WTC11 (cell line): Measurements from ENCODE around the gene SUPT7L. TPM values are rescaled to one million over a fixed set of nuclear protein-coding genes. Genes with fewer than 3 reads are reported as not detected.
"Not testable (repeated sequence)": the region's sequence is repeated elsewhere in the genome, so short reads cannot be mapped to it uniquely, and the experiment has no call there.

ENCODE experiments used
- ATAC-seq: fragments of 200-7000 bp; cut with Tn5 transposase; 2 replicates; pipeline ENCODE4 v1.10.0; 2021; ENCODE audit warnings: mild to moderate bottlenecking, moderate library complexity
- CTCF ChIA-PET: fragments of 300-600 bp; sonication (Branson Sonifier 250); formaldehyde crosslinking; loops from one replicate; lab custom pipeline; 2021; ENCODE audit warnings: antibody characterized with exemption; lab: Charles Lee
- POLR2A ChIA-PET: fragments of 350-600 bp; sonication (Branson Sonifier 250); formaldehyde crosslinking; loops from one replicate; lab custom pipeline; 2021; ENCODE audit warnings: antibody characterized with exemption; lab: Charles Lee
- DNase-seq: peaks from one replicate; pipeline ENCODE4 v3.0.0; 2021; ENCODE audit warnings: low spot score
- H3K27ac Mint-ChIP-seq: 2 replicates; pipeline ENCODE4 v1.8.0; 2021; ENCODE audit warnings: mixed read lengths
- H3K27me3 Mint-ChIP-seq: 2 replicates; pipeline ENCODE4 v1.8.0; 2021; ENCODE audit warnings: low read depth, mild to moderate bottlenecking, moderate library complexity, mixed read lengths
- H3K36me3 Mint-ChIP-seq: 2 replicates; pipeline ENCODE4 v1.8.0; 2021; ENCODE audit warnings: mixed read lengths
- H3K4me1 Mint-ChIP-seq: 2 replicates; pipeline ENCODE4 v1.8.0; 2022; ENCODE audit warnings: mixed read lengths
- H3K4me3 Mint-ChIP-seq: 2 replicates; pipeline ENCODE4 v1.8.0; 2021; ENCODE audit warnings: mild to moderate bottlenecking, moderate library complexity, mixed read lengths
- H3K9me3 Mint-ChIP-seq: 2 replicates; pipeline ENCODE4 v1.8.0; 2021; ENCODE audit warnings: mixed read lengths
- ARID4B ChIP-seq: sonication (generic); formaldehyde crosslinking; IDR thresholded peaks from 2 replicates; pipeline ENCODE4 v1.8.0; 2023; ENCODE audit warnings: missing genetic modification reagents, mild to moderate bottlenecking, borderline replicate concordance
- CBFB ChIP-seq: sonication (generic); formaldehyde crosslinking; IDR thresholded peaks from 2 replicates; pipeline ENCODE4 v1.8.1; 2022; ENCODE audit warnings: mild to moderate bottlenecking, low read depth, missing genetic modification reagents
- CREB1 ChIP-seq: sonication (generic); formaldehyde crosslinking; IDR thresholded peaks from 2 replicates; pipeline ENCODE4 v1.8.0; 2023; ENCODE audit warnings: mild to moderate bottlenecking, missing genetic modification reagents
- CREM ChIP-seq: sonication (generic); formaldehyde crosslinking; IDR thresholded peaks from 2 replicates; pipeline ENCODE4 v1.8.1; 2022; ENCODE audit warnings: mild to moderate bottlenecking, missing genetic modification reagents, moderate library complexity
- ELF4 ChIP-seq: sonication (generic); formaldehyde crosslinking; IDR thresholded peaks from 2 replicates; pipeline ENCODE4 v1.8.1; 2022; ENCODE audit warnings: low read depth, mild to moderate bottlenecking, moderate library complexity, missing genetic modification reagents
- ESRRA ChIP-seq: sonication (generic); formaldehyde crosslinking; IDR thresholded peaks from 2 replicates; pipeline ENCODE4 v1.8.1; 2022; ENCODE audit warnings: mild to moderate bottlenecking, missing genetic modification reagents, borderline replicate concordance
- ETV6 ChIP-seq: sonication (generic); formaldehyde crosslinking; IDR thresholded peaks from 2 replicates; pipeline ENCODE4 v1.8.1; 2022; ENCODE audit warnings: mild to moderate bottlenecking, missing genetic modification reagents
- GTF2I ChIP-seq: fragments of 250-450 bp; sonication (Bioruptor Pico); conservative IDR thresholded peaks from 2 replicates; pipeline ENCODE4 v1.4.0; 2021; ENCODE audit warnings: mild to moderate bottlenecking
- HMGA2 ChIP-seq: fragments of 250-450 bp; sonication (Bioruptor Pico); IDR thresholded peaks from 2 replicates; pipeline ENCODE4 v1.4.0; 2021; ENCODE audit warnings: mild to moderate bottlenecking, moderate library complexity
- NFATC4 ChIP-seq: fragments of 250-450 bp; sonication (Bioruptor Pico); IDR thresholded peaks from 2 replicates; pipeline ENCODE4 v1.9.0; 2021; ENCODE audit warnings: mild to moderate bottlenecking
- SOX15 ChIP-seq: fragments of 250-450 bp; sonication (Bioruptor Pico); IDR thresholded peaks from 2 replicates; pipeline ENCODE4 v1.9.0; 2021; ENCODE audit warnings: mild to moderate bottlenecking
- TCF7 ChIP-seq: sonication (generic); formaldehyde crosslinking; IDR thresholded peaks from 2 replicates; pipeline ENCODE4 v1.8.0; 2022; ENCODE audit warnings: mild to moderate bottlenecking, low read depth, missing genetic modification reagents, moderate library complexity
- ZMAT4 ChIP-seq: fragments of 250-450 bp; sonication (Bioruptor Pico); IDR thresholded peaks from 2 replicates; pipeline ENCODE4 v1.9.0; 2021; ENCODE audit warnings: mild to moderate bottlenecking
- ZNF138 ChIP-seq: sonication (generic); formaldehyde crosslinking; conservative IDR thresholded peaks from 2 replicates; pipeline ENCODE4 v1.8.1; 2022; ENCODE audit warnings: mild to moderate bottlenecking, moderate library complexity, missing genetic modification reagents
- ZNF425 ChIP-seq: fragments of 250-450 bp; sonication (Bioruptor Pico); conservative IDR thresholded peaks from 2 replicates; pipeline ENCODE4 v1.9.0; 2021; ENCODE audit warnings: mild to moderate bottlenecking
- ZSCAN18 ChIP-seq: fragments of 250-450 bp; sonication (Bioruptor Pico); IDR thresholded peaks from 2 replicates; pipeline ENCODE4 v2.1.2; 2022; ENCODE audit warnings: mild to moderate bottlenecking, moderate library complexity
- total RNA-seq: library from RNA; stranded (reverse); gene quantifications from 3 replicates; pipeline ENCODE4 v1.2.3, GENCODE V29; 2021

The SUPT7L gene
- total RNA-seq, 1 experiment from 2014 or later = 22.6 TPM

- Mint-ChIP-seq H3K36me3 (peaks cover 25% of the 10 kb centered on the region), H3K27me3 (no peaks in the 10 kb centered on the region), H3K27ac (no peak overlapping the region), H3K4me3 (no peak overlapping the region), H3K4me1 (peaks cover 9% of the 10 kb centered on the region), H3K9me3 (no peaks in the 10 kb centered on the region)
- POLR2A ChIA-PET = interaction anchor here (1.0 to 1.4 kb wide), 2 partner anchors 220 to 248 kb away, joined by 3 read pairs; partner anchors contain the start of gene ZNF513
- DNase-seq = no peak
- CTCF ChIA-PET = interaction anchor here (0.9 to 1.2 kb wide), 2 partner anchors 56 to 257 kb away, joined by 3 read pairs; no protein-coding TSS in a partner anchor
- no peak for ATAC-seq
- TF ChIP-seq CBFB (CRISPR knock-in tag) (no peak), ZMAT4 (no peak)
Measured at GRCh38 chr2:27627963-27628766, 35.2 kb downstream of the SUPT7L start.

DNA sequence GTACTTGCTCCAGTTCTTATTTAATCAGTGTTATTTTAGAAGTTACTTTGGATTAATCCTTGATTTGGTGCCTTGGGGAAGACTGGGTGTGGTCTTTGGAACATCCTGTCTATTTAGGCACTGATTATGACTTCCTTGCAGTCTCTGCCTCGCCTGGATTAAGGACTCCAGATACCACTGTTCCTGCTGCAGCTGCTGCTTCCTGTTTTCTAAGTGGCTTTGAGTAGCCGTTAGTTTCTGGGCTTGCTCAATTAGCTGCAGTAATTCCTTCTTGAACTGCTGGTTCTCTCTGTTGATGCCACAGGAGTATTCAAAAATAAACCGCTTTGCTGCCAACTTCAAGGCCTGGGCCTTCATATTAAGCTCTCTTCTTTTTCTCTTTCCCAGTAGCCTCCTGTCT is 36.5 kb downstream of the SUPT7L start:
- ATAC-seq, H3K9me3 Mint-ChIP-seq, H3K4me3 Mint-ChIP-seq, POLR2A ChIA-PET, CTCF ChIA-PET, DNase-seq, H3K27me3 Mint-ChIP-seq: not testable (repeated sequence)
- Mint-ChIP-seq H3K4me1 (peaks cover 21% of the 10 kb centered on the region), H3K27ac (peak overlapping the region; percentile 73; the same call in 1 of the 2 replicates), H3K36me3 (peaks cover 19% of the 10 kb centered on the region)

DNA sequence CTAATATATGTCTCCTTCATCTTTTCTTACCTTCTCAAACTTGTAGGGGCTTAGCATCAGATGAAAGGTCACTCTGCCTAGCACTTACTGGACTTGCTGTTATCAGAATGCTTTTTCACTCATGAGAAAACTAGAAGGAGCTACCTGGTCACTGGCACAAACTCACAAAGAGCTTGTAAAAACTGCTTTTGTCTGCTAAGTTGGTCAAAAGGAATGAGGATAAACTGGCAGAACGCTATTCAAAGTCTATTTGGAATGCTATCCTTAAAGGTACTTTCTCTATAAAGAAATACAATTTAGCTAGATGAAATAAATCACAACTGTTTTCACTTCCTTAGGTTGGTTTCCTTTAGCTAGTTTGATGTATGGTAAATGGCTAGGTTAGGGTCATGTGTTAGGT is 37.1 kb downstream of the SUPT7L start:
- Mint-ChIP-seq H3K4me1 (peaks cover 22% of the 10 kb centered on the region), H3K36me3 (peaks cover 13% of the 10 kb centered on the region; the same call in 1 of the 2 replicates)
- H3K4me3 Mint-ChIP-seq, POLR2A ChIA-PET, H3K27me3 Mint-ChIP-seq, ATAC-seq, H3K9me3 Mint-ChIP-seq, DNase-seq, H3K27ac Mint-ChIP-seq, CTCF ChIA-PET: not testable (repeated sequence)

DNA sequence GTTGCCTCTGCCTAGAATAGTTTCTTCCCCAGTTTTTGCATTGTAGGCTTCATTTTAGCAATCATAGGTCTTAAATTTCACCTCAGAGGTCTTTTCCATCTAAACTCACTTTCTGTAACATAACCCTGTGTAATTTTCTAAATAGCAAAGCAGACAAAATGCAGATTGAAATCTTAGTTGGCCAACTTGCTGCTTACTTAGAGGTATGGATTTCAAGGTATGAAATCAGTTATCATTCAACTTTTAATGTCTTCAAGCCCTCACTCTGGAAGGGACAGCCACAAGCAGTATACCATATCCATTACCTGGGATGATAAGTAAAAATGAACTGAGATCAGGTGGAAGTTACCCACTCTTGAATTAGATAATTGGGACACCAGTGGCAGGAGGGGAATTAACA is 38.5 kb downstream of the SUPT7L start:
- peaks cover 6% of the 10 kb centered on the region; the same call in 1 of the 2 replicates for H3K36me3 Mint-ChIP-seq
- ATAC-seq (no peak), DNase-seq (no peak)
- ChIA-PET POLR2A (no interaction called here), CTCF (no interaction called here)
- H3K4me3 Mint-ChIP-seq = no peak overlapping the region
- H3K27me3 Mint-ChIP-seq = no peaks in the 10 kb centered on the region
- no peaks in the 10 kb centered on the region for H3K9me3 Mint-ChIP-seq
- no peak for TF ChIP-seq ETV6 (CRISPR knock-in tag)
- no peak for TF ChIP-seq ZNF425 (CRISPR knock-in tag)
- TF ChIP-seq CREB1 (CRISPR knock-in tag) = no peak
- no peak for TF ChIP-seq NFATC4 (CRISPR knock-in tag)
- TF ChIP-seq ZNF138 (CRISPR knock-in tag) = no peak
- TF ChIP-seq ELF4 (CRISPR knock-in tag) = no peak
- TF ChIP-seq TCF7 (CRISPR knock-in tag) = no peak
- no peak for TF ChIP-seq ESRRA
- TF ChIP-seq ARID4B = no peak
- no peak for TF ChIP-seq SOX15
- TF ChIP-seq CREM (CRISPR knock-in tag) = no peak
- TF ChIP-seq ZSCAN18 (CRISPR knock-in tag) = no peak
- no peak for TF ChIP-seq HMGA2 (CRISPR knock-in tag)
- no peak for TF ChIP-seq GTF2I (CRISPR knock-in tag)
- peaks cover 22% of the 10 kb centered on the region for H3K4me1 Mint-ChIP-seq
- no peak overlapping the region for H3K27ac Mint-ChIP-seq
